Lower leg skin (tissue), 4 donors: ENCODE data around the gene SLC38A10. TPM values are rescaled to one million over a fixed set of nuclear protein-coding genes. Genes with fewer than 3 reads are reported as not detected.

Source experiments
- DNase-seq, 2 donors: peaks; one replicate each; pipeline ENCODE4 v3.0.0-alpha.2; 2019; ENCODE audit warnings: low spot score in 2 of 2
- H3K4me3 ChIP-seq: fragments of 200-600 bp; sonication (generic); 2 replicates; pipeline ENCODE4 v1.5.1; 2017; ENCODE audit warnings: mild to moderate bottlenecking, low read depth; ENCODE audit not compliant: poor library complexity, severe bottlenecking
- CTCF ChIP-seq, 3 donors: fragments of 450-650 bp; IDR thresholded peaks; one replicate each; pipeline ENCODE4 v1.5.1; 2016; ENCODE audit warnings: antibody characterized with exemption in 3 of 3, mild to moderate bottlenecking in 3 of 3, moderate library complexity in 2 of 3
- POLR2A ChIP-seq, 2 donors: fragments of 450-650 bp; IDR thresholded peaks; one replicate each; pipeline ENCODE4 v1.6.1; 2016 to 2017; ENCODE audit warnings: antibody characterized with exemption in 2 of 2, mild to moderate bottlenecking in 1 of 2, moderate library complexity in 1 of 2
- WGBS, 2 donors: methylation state at CpG; one replicate each; pipeline ENCODE4 v1.1.5; 2018; 5-methylcytosine and 5-hydroxymethylcytosine counted together
- intact Hi-C: fragments of 100-400 bp; cut with DNase I; formaldehyde crosslinking; loops from one replicate; pipeline ENCODE4 v1.15.0; 2023; ENCODE audit warnings: low total_unique reads
- total RNA-seq, 4 donors: library from RNA; depleted of rRNA; stranded (reverse); fragments of >200 nt; gene quantifications; one replicate each; pipeline ENCODE4 v1.1.0, GENCODE V29; 2016

SLC38A10 gene
- total RNA-seq, 4 donors from 2014 or later: 47.5 to 100 (median 73.3) TPM

- WGBS, 2 donors: 79 to 86% methylated on average over 13 of the region's 13 CpGs
- DNase-seq: no peak
- no peak overlapping the region for H3K4me3 ChIP-seq
- intact Hi-C loops: no loop called here
- TF ChIP-seq CTCF (IDR thresholded peaks at IDR 0.05): no peak
- no peak for TF ChIP-seq POLR2A (IDR thresholded peaks at IDR 0.05)
Measured at GRCh38 chr17:81218459-81218858, 76.6 kb downstream of the SLC38A10 start.

GRCh38 chr17:81217491-81217890, 77.6 kb downstream of the SLC38A10 start:
- intact Hi-C loops: no loop called here
- WGBS, 2 donors: 91 to 93% methylated on average over 18 of the region's 18 CpGs
- no peak for DNase-seq
- TF ChIP-seq POLR2A (IDR thresholded peaks at IDR 0.05) (no peak), CTCF (IDR thresholded peaks at IDR 0.05) (no peak)
- no peak overlapping the region for H3K4me3 ChIP-seq

- TF ChIP-seq POLR2A (IDR thresholded peaks at IDR 0.05): no peak
- no peak for TF ChIP-seq CTCF (IDR thresholded peaks at IDR 0.05)
- intact Hi-C loops: no loop called here
- no peak for DNase-seq
- H3K4me3 ChIP-seq: no peak overlapping the region
- WGBS, 2 donors: 94 to 95% methylated on average over 8 of the region's 8 CpGs
Measured at GRCh38 chr17:81213978-81214377, 81.1 kb downstream of the SLC38A10 start.

- 85 to 89% methylated on average over 9 of the region's 9 CpGs for WGBS, 2 donors
- H3K4me3 ChIP-seq: no peak overlapping the region
- no peak for DNase-seq
- TF ChIP-seq POLR2A (IDR thresholded peaks at IDR 0.05) (no peak), CTCF (IDR thresholded peaks at IDR 0.05) (no peak)
- intact Hi-C loops: no loop called here
Measured at GRCh38 chr17:81212365-81212764, 82.7 kb downstream of the SLC38A10 start.

GRCh38 chr17:81210868-81211267, 84.2 kb downstream of the SLC38A10 start:
- WGBS, 2 donors: 69 to 71% methylated on average over 14 of the region's 14 CpGs
- no peak for DNase-seq
- H3K4me3 ChIP-seq: no peak overlapping the region
- intact Hi-C loops: no loop called here
- TF ChIP-seq POLR2A (IDR thresholded peaks at IDR 0.05) (no peak), CTCF (IDR thresholded peaks at IDR 0.05) (no peak)

GRCh38 chr17:81210466-81210865, 84.6 kb downstream of the SLC38A10 start:
- intact Hi-C loops: no loop called here
- DNase-seq: no peak
- 81% methylated on average over 10 of the region's 10 CpGs for WGBS, 2 donors
- no peak overlapping the region for H3K4me3 ChIP-seq
- no peak for TF ChIP-seq POLR2A (IDR thresholded peaks at IDR 0.05)
- TF ChIP-seq CTCF (IDR thresholded peaks at IDR 0.05): no peak
